HEK293 (cell line): ENCODE results near the gene KLRC3.

Experiments used
- CTCF ChIA-PET: fragments of 350-600 bp; formaldehyde crosslinking; extraction: SDS; loops from one replicate; lab custom pipeline; 2021; ENCODE audit warnings: antibody characterized with exemption; lab: Yijun Ruan, JAX
- POLR2A ChIA-PET: fragments of 300-600 bp; formaldehyde crosslinking; extraction: SDS; loops from one replicate; lab custom pipeline; 2020; ENCODE audit warnings: antibody characterized with exemption, inconsistent platforms; lab: Yijun Ruan, JAX
- H3K27ac ChIP-seq: fragments of 200-500 bp; sonication (Bioruptor generic); 2 replicates; pipeline ENCODE4 v1.5.1; 2014; ENCODE audit warnings: low read depth, low read length, control low read depth, inconsistent platforms; ENCODE audit errors: extremely low read depth
- H3K36me3 ChIP-seq, 2 experiments: fragments of 200-500 bp in 1 of 2; sonication (Bioruptor generic) in 1 of 2; 1 replicate in 1 of 2; 2 replicates in 1 of 2; pipeline ENCODE4 v1.5.1; 2014 to 2017; ENCODE audit warnings: inconsistent platforms in 2 of 2, low read length in 2 of 2; ENCODE audit not compliant: control insufficient read depth in 2 of 2, insufficient read depth in 1 of 2
- H3K4me1 ChIP-seq: fragments of 200-500 bp; sonication (Bioruptor generic); 2 replicates; pipeline ENCODE4 v1.5.1; 2014; ENCODE audit warnings: mild to moderate bottlenecking, low read length, inconsistent platforms; ENCODE audit not compliant: control insufficient read depth, insufficient read depth
- H3K4me3 ChIP-seq: 2 replicates; pipeline ENCODE4 v1.5.1; 2011; ENCODE audit warnings: low read depth, mild to moderate bottlenecking, control low read depth, low read length, moderate library complexity
- H3K9me3 ChIP-seq: fragments of 200-500 bp; sonication (Bioruptor generic); 2 replicates; pipeline ENCODE4 v1.5.1; 2014; ENCODE audit warnings: low read depth, low read length, inconsistent platforms; ENCODE audit not compliant: control insufficient read depth, insufficient read depth
- EGR2 ChIP-seq: fragments of 450-650 bp; formaldehyde crosslinking; IDR thresholded peaks from 2 replicates; pipeline ENCODE4 v1.5.1; 2016; ENCODE audit warnings: low read depth, missing biosample characterization, missing genetic modification characterization
- FEZF1 ChIP-seq: fragments of 450-650 bp; formaldehyde crosslinking; IDR thresholded peaks from 2 replicates; pipeline ENCODE4 v1.5.1; 2016; ENCODE audit warnings: missing biosample characterization, missing genetic modification characterization
- HOXD13 ChIP-seq: sonication (generic); formaldehyde crosslinking; IDR thresholded peaks from 2 replicates; pipeline ENCODE4 v1.8.0; 2022; ENCODE audit warnings: missing genetic modification reagents, borderline replicate concordance
- MEIS1 ChIP-seq: sonication (generic); formaldehyde crosslinking; IDR thresholded peaks from 2 replicates; pipeline ENCODE4 v1.8.1; 2022; ENCODE audit warnings: missing genetic modification reagents, mild to moderate bottlenecking, borderline replicate concordance
- ZBTB26 ChIP-seq: fragments of 450-650 bp; formaldehyde crosslinking; optimal IDR thresholded peaks from 2 replicates; pipeline ENCODE3; 2016; ENCODE audit warnings: missing biosample characterization, mild to moderate bottlenecking, missing genetic modification characterization
- ZFHX2 ChIP-seq: fragments of 450-650 bp; formaldehyde crosslinking; conservative IDR thresholded peaks from 2 replicates; pipeline ENCODE4 v1.5.1; 2016; ENCODE audit warnings: missing biosample characterization, missing genetic modification characterization
- ZNF24 ChIP-seq: fragments of 450-650 bp; formaldehyde crosslinking; IDR thresholded peaks from 2 replicates; pipeline ENCODE4 v1.5.1; 2016; ENCODE audit warnings: missing biosample characterization, missing genetic modification characterization
- ZNF248 ChIP-seq: fragments of 450-650 bp; formaldehyde crosslinking; IDR thresholded peaks from 2 replicates; pipeline ENCODE4 v1.5.1; 2017; ENCODE audit warnings: missing biosample characterization, missing genetic modification characterization
- ZNF292 ChIP-seq: fragments of 450-650 bp; formaldehyde crosslinking; IDR thresholded peaks from 2 replicates; pipeline ENCODE4 v1.5.1; 2016; ENCODE audit warnings: low read depth, missing biosample characterization, missing genetic modification characterization, borderline replicate concordance
- ZNF426 ChIP-seq: fragments of 450-650 bp; formaldehyde crosslinking; IDR thresholded peaks from 2 replicates; pipeline ENCODE4 v1.5.1; 2017; ENCODE audit warnings: missing biosample characterization, missing genetic modification characterization, mild to moderate bottlenecking, inconsistent platforms, moderate library complexity
- ZNF514 ChIP-seq: fragments of 450-650 bp; formaldehyde crosslinking; IDR thresholded peaks from 2 replicates; pipeline ENCODE4 v1.5.1; 2016; ENCODE audit warnings: missing biosample characterization, missing genetic modification characterization
- ZNF521 ChIP-seq: fragments of 450-650 bp; formaldehyde crosslinking; IDR thresholded peaks from 2 replicates; pipeline ENCODE4 v1.5.1; 2017; ENCODE audit warnings: missing biosample characterization, mild to moderate bottlenecking, missing genetic modification characterization
- ZNF580 ChIP-seq: fragments of 450-650 bp; formaldehyde crosslinking; IDR thresholded peaks from 2 replicates; pipeline ENCODE4 v1.5.1; 2016; ENCODE audit warnings: missing biosample characterization, missing genetic modification characterization
- ZNF596 ChIP-seq: fragments of 450-650 bp; IDR thresholded peaks from 2 replicates; pipeline ENCODE4 v1.5.0; 2018; ENCODE audit warnings: missing biosample characterization, mild to moderate bottlenecking, missing genetic modification characterization, moderate library complexity
- ZNF600 ChIP-seq: fragments of 450-650 bp; formaldehyde crosslinking; IDR thresholded peaks from 2 replicates; pipeline ENCODE4 v1.5.1; 2016; ENCODE audit warnings: missing biosample characterization, missing genetic modification characterization
- TF ChIP-seq, protein P1 (sequence below): fragments of 450-650 bp; formaldehyde crosslinking; IDR thresholded peaks from 2 replicates; pipeline ENCODE4 v1.5.1; 2016; ENCODE audit warnings: missing biosample characterization, missing genetic modification characterization
- TF ChIP-seq, protein P2 (sequence below): fragments of 450-650 bp; formaldehyde crosslinking; IDR thresholded peaks from 2 replicates; pipeline ENCODE4 v1.5.1; 2016; ENCODE audit warnings: missing biosample characterization, missing genetic modification characterization
- TF ChIP-seq, protein P3 (sequence below): fragments of 450-650 bp; formaldehyde crosslinking; IDR thresholded peaks from 2 replicates; pipeline ENCODE4 v1.5.1; 2016; ENCODE audit warnings: missing biosample characterization, missing genetic modification characterization
- TF ChIP-seq, protein P4 (sequence below): fragments of 450-650 bp; formaldehyde crosslinking; IDR thresholded peaks from 2 replicates; pipeline ENCODE4 v1.5.1; 2017; ENCODE audit warnings: missing biosample characterization, missing genetic modification characterization

KLRC3 gene

GRCh38 chr12:10405294-10405693, 15.1 kb downstream of the KLRC3 start:
- H3K4me3 ChIP-seq = no peak overlapping the region
- no peaks in the 10 kb centered on the region for H3K9me3 ChIP-seq
- H3K36me3 ChIP-seq = no peaks in the 10 kb centered on the region
- TF ChIP-seq ZNF24 (tag by site-specific recombination) = no peak
- no peak for TF ChIP-seq ZNF580 (tag by site-specific recombination)
- TF ChIP-seq, protein P1, sequence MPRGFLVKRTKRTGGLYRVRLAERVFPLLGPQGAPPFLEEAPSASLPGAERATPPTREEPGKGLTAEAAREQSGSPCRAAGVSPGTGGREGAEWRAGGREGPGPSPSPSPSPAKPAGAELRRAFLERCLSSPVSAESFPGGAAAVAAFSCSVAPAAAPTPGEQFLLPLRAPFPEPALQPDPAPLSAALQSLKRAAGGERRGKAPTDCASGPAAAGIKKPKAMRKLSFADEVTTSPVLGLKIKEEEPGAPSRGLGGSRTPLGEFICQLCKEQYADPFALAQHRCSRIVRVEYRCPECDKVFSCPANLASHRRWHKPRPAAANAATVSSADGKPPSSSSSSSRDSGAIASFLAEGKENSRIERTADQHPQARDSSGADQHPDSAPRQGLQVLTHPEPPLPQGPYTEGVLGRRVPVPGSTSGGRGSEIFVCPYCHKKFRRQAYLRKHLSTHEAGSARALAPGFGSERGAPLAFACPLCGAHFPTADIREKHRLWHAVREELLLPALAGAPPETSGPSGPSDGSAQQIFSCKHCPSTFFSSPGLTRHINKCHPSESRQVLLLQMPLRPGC (tag by site-specific recombination) = no peak
- no peak for TF ChIP-seq EGR2 (tag by site-specific recombination)
- no peak for TF ChIP-seq ZNF600 (tag by site-specific recombination)
- TF ChIP-seq ZNF514 (tag by site-specific recombination) = no peak
- no peak for TF ChIP-seq ZNF596 (tag by site-specific recombination)
- TF ChIP-seq ZNF426 (tag by site-specific recombination) = no peak
- TF ChIP-seq ZBTB26 = no peak
- TF ChIP-seq, protein P2, sequence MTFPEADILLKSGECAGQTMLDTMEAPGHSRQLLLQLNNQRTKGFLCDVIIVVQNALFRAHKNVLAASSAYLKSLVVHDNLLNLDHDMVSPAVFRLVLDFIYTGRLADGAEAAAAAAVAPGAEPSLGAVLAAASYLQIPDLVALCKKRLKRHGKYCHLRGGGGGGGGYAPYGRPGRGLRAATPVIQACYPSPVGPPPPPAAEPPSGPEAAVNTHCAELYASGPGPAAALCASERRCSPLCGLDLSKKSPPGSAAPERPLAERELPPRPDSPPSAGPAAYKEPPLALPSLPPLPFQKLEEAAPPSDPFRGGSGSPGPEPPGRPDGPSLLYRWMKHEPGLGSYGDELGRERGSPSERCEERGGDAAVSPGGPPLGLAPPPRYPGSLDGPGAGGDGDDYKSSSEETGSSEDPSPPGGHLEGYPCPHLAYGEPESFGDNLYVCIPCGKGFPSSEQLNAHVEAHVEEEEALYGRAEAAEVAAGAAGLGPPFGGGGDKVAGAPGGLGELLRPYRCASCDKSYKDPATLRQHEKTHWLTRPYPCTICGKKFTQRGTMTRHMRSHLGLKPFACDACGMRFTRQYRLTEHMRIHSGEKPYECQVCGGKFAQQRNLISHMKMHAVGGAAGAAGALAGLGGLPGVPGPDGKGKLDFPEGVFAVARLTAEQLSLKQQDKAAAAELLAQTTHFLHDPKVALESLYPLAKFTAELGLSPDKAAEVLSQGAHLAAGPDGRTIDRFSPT (tag by site-specific recombination) = no peak
- no peak for TF ChIP-seq ZNF248 (tag by site-specific recombination)
- TF ChIP-seq ZFHX2 = no peak
- TF ChIP-seq, protein P3, sequence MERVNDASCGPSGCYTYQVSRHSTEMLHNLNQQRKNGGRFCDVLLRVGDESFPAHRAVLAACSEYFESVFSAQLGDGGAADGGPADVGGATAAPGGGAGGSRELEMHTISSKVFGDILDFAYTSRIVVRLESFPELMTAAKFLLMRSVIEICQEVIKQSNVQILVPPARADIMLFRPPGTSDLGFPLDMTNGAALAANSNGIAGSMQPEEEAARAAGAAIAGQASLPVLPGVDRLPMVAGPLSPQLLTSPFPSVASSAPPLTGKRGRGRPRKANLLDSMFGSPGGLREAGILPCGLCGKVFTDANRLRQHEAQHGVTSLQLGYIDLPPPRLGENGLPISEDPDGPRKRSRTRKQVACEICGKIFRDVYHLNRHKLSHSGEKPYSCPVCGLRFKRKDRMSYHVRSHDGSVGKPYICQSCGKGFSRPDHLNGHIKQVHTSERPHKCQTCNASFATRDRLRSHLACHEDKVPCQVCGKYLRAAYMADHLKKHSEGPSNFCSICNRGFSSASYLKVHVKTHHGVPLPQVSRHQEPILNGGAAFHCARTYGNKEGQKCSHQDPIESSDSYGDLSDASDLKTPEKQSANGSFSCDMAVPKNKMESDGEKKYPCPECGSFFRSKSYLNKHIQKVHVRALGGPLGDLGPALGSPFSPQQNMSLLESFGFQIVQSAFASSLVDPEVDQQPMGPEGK (tag by site-specific recombination) = no peak
- no peak for TF ChIP-seq FEZF1
- TF ChIP-seq MEIS1 (CRISPR knock-in tag) = no peak
- TF ChIP-seq, protein P4, sequence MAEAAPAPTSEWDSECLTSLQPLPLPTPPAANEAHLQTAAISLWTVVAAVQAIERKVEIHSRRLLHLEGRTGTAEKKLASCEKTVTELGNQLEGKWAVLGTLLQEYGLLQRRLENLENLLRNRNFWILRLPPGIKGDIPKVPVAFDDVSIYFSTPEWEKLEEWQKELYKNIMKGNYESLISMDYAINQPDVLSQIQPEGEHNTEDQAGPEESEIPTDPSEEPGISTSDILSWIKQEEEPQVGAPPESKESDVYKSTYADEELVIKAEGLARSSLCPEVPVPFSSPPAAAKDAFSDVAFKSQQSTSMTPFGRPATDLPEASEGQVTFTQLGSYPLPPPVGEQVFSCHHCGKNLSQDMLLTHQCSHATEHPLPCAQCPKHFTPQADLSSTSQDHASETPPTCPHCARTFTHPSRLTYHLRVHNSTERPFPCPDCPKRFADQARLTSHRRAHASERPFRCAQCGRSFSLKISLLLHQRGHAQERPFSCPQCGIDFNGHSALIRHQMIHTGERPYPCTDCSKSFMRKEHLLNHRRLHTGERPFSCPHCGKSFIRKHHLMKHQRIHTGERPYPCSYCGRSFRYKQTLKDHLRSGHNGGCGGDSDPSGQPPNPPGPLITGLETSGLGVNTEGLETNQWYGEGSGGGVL (tag by site-specific recombination) = no peak
- TF ChIP-seq ZNF292 (tag by site-specific recombination) = no peak
- no peak for TF ChIP-seq HOXD13
- no peak for TF ChIP-seq ZNF521 (tag by site-specific recombination)
- TF ChIP-seq, all 188 proteins: peak for 0
- Histone ChIP-seq H3K4me1 (peaks cover 5% of the 10 kb centered on the region; the same call in 1 of the 2 replicates), H3K27ac (no peak overlapping the region)
- ChIA-PET POLR2A (no interaction called here), CTCF (no interaction called here)
